Measurements from ENCODE around the gene SYPL2. TPM values are rescaled to one million over a fixed set of nuclear protein-coding genes. Genes with fewer than 3 reads are reported as not detected.

Gene SYPL2
- polyA plus RNA-seq, 2 donors: 0.16 to 0.38 TPM

DNA sequence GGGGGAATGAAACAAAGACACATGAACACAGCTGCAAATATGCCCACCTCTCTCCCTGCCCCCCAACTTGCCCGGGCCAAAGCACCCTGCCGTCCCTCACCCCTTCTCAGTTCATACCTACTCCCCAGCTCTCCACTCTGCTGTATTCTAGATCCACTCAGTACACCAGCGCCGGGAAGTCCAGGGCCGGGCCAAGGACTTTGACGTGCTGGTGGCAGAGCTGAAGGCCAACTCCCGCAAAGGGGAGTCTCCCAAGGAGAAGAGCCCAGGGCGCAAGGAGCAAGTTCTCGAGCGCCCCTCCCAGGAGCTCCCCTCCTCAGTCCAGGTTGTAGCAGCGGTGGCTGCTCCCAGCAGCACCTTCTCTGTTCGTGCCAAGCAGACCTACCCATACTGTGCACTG lies 22.4 kb downstream of the SYPL2 start:
- peaks cover 7 to 11% of the 10 kb centered on the region in 2 donors for H3K4me1 ChIP-seq (ENCODE audit: control insufficient read depth in 2 of 2, insufficient read depth in 2 of 2, low read length in 1 of 2)
- peaks cover 7 to 22% of the 10 kb centered on the region in 2 donors for H3K36me3 ChIP-seq (ENCODE audit: control insufficient read depth in 2 of 2, insufficient read depth in 2 of 2, low read length in 1 of 2)
- no peak overlapping the region for H3K4me3 ChIP-seq (ENCODE audit: low read depth in 1 of 2, low read length in 2 of 2)
- H3K27me3 ChIP-seq (ENCODE audit: control insufficient read depth in 1 of 2, insufficient read depth in 2 of 2, low read length in 2 of 2): no peaks in the 10 kb centered on the region
- no peaks in the 10 kb centered on the region for H3K9me3 ChIP-seq (ENCODE audit: control insufficient read depth in 2 of 2, insufficient read depth in 1 of 2, low read depth in 1 of 2, low read length in 1 of 2)
- no peak overlapping the region for H3K27ac ChIP-seq (ENCODE audit: low read depth in 2 of 2, low read length in 1 of 2)
- 88 to 91% methylated on average over 11 to 12 of the region's 12 CpGs for WGBS, 2 donors

DNA sequence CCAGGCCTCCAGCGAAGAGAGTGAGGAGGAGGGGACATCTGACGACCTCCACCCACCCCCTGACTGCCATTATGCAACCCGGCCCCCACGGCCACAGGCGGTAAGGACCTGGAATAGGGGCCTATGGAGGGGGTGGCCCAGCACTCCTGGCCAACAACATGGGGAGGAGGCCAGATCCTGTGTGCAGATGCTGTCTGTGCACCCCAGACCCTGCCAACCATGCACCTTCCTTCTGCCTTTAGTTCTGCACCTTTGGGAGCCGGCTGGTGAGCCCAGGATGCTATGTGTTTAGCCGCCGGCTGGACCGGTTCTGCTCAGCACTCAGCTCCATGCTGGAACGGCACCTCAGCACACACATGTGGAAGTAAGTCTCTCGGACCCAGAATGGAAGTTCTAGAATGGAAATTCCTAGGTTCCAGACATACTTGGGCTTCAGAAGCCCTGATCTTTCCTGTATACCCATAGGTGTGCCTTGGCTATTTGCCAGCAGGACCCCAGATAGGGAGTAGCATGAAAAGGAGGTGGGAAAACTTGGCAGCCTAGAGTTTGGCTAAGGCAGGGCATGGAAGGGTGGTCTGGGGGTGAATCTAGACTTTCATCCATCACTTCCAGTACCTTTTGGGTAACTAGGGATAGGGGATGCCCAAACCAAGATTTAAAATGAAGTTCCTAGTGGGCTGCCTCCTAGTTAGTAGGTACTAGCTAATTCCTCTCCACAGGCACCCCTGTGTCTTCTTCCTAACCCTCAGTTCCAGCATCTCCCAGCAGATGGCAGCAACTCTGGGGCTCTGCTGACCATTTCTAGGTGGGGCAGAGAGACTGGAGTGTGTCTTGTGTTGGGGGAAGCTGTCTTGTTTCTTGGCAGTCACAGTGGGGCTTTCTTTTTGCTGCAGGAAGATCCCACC lies 23.9 kb downstream of the SYPL2 start:
- H3K27me3 ChIP-seq (ENCODE audit: control insufficient read depth in 1 of 2, insufficient read depth in 2 of 2, low read length in 2 of 2): no peaks in the 10 kb centered on the region

DNA sequence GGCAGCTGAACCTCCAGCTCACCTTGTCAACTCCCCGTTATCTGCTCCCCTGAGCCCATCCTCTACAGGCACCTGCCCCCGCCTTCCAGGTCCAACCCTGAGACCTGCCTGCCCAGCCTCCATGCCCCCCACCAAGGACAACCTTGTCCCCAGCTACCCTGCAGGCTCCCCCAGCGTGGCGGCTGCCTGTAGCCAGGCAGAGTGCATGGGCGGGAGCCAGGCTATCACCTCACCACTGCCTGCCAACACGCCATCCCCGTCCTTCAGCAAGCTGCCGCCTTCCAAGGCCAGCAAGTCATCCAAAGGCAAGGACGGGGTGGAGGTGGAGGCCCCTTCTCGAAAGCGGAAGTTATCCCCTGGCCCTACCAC lies 24.6 kb downstream of the SYPL2 start:
- no peak overlapping the region for H3K4me3 ChIP-seq (ENCODE audit: low read depth in 1 of 2, low read length in 2 of 2)
- H3K27me3 ChIP-seq (ENCODE audit: control insufficient read depth in 1 of 2, insufficient read depth in 2 of 2, low read length in 2 of 2): no peaks in the 10 kb centered on the region
- WGBS, 2 donors: 85 to 92% methylated on average over 11 of the region's 11 CpGs
- peaks cover 9 to 25% of the 10 kb centered on the region in 2 donors for H3K36me3 ChIP-seq (ENCODE audit: control insufficient read depth in 2 of 2, insufficient read depth in 2 of 2, low read length in 1 of 2)
- peaks cover 2 to 10% of the 10 kb centered on the region in 2 donors for H3K4me1 ChIP-seq (ENCODE audit: control insufficient read depth in 2 of 2, insufficient read depth in 2 of 2, low read length in 1 of 2)
- H3K9me3 ChIP-seq (ENCODE audit: control insufficient read depth in 2 of 2, insufficient read depth in 1 of 2, low read depth in 1 of 2, low read length in 1 of 2): no peaks in the 10 kb centered on the region
- H3K27ac ChIP-seq (ENCODE audit: low read depth in 2 of 2, low read length in 1 of 2): no peak overlapping the region

More for the DNA sequence above, 23.9 kb downstream of the SYPL2 start:
- peaks cover 2 to 8% of the 10 kb centered on the region in 2 donors for H3K4me1 ChIP-seq (ENCODE audit: control insufficient read depth in 2 of 2, insufficient read depth in 2 of 2, low read length in 1 of 2)
- H3K4me3 ChIP-seq (ENCODE audit: low read depth in 1 of 2, low read length in 2 of 2): no peak overlapping the region
- WGBS, 2 donors: 82 to 83% methylated on average over 11 of the region's 11 CpGs
- H3K9me3 ChIP-seq (ENCODE audit: control insufficient read depth in 2 of 2, insufficient read depth in 1 of 2, low read depth in 1 of 2, low read length in 1 of 2): no peaks in the 10 kb centered on the region
- H3K27ac ChIP-seq (ENCODE audit: low read depth in 2 of 2, low read length in 1 of 2): no peak overlapping the region
- peaks cover 7 to 22% of the 10 kb centered on the region in 2 donors for H3K36me3 ChIP-seq (ENCODE audit: control insufficient read depth in 2 of 2, insufficient read depth in 2 of 2, low read length in 1 of 2)

GRCh38 chr1:109491372-109491771 lies 25.0 kb downstream of the SYPL2 start:
- Histone ChIP-seq H3K4me1 (ENCODE audit: control insufficient read depth in 2 of 2, insufficient read depth in 2 of 2, low read length in 1 of 2) (peaks cover 2 to 10% of the 10 kb centered on the region in 2 donors), H3K36me3 (ENCODE audit: control insufficient read depth in 2 of 2, insufficient read depth in 2 of 2, low read length in 1 of 2) (peaks cover 9 to 27% of the 10 kb centered on the region in 2 donors), H3K27me3 (ENCODE audit: control insufficient read depth in 1 of 2, insufficient read depth in 2 of 2, low read length in 2 of 2) (no peaks in the 10 kb centered on the region), H3K9me3 (ENCODE audit: control insufficient read depth in 2 of 2, insufficient read depth in 1 of 2, low read depth in 1 of 2, low read length in 1 of 2) (no peaks in the 10 kb centered on the region), H3K27ac (ENCODE audit: low read depth in 2 of 2, low read length in 1 of 2) (no peak overlapping the region), H3K4me3 (ENCODE audit: low read depth in 1 of 2, low read length in 2 of 2) (no peak overlapping the region)
- 95 to 96% methylated on average over 8 of the region's 8 CpGs for WGBS, 2 donors

DNA sequence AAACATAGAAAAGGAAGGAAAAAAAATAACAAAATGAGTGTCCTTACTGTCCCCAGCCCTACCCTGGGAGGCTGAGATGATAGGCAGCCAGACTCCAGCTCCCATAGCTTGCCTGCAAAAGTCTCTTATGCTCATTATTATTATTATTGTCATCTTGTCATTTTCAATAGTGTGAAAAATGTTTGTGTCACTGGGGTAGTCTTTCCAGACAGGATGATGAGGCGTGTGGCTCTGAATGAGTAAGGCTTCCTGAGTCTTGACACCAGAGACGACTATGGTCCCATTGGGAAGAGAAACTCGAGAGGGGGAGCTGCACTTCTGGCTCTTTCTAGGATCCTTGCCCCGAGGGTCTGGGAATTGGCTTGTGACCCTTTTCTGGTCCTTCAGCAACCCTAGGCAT lies 26.4 kb downstream of the SYPL2 start:
- Histone ChIP-seq H3K36me3 (ENCODE audit: control insufficient read depth in 2 of 2, insufficient read depth in 2 of 2, low read length in 1 of 2) (peaks cover 8 to 32% of the 10 kb centered on the region in 2 donors), H3K4me3 (ENCODE audit: low read depth in 1 of 2, low read length in 2 of 2) (no peak overlapping the region), H3K9me3 (ENCODE audit: control insufficient read depth in 2 of 2, insufficient read depth in 1 of 2, low read depth in 1 of 2, low read length in 1 of 2) (no peaks in the 10 kb centered on the region), H3K4me1 (ENCODE audit: control insufficient read depth in 2 of 2, insufficient read depth in 2 of 2, low read length in 1 of 2) (peaks cover 2 to 10% of the 10 kb centered on the region in 2 donors), H3K27me3 (ENCODE audit: control insufficient read depth in 1 of 2, insufficient read depth in 2 of 2, low read length in 2 of 2) (no peaks in the 10 kb centered on the region), H3K27ac (ENCODE audit: low read depth in 2 of 2, low read length in 1 of 2) (no peak overlapping the region)
- 79 to 83% methylated on average over 4 of the region's 4 CpGs for WGBS, 2 donors

DNA sequence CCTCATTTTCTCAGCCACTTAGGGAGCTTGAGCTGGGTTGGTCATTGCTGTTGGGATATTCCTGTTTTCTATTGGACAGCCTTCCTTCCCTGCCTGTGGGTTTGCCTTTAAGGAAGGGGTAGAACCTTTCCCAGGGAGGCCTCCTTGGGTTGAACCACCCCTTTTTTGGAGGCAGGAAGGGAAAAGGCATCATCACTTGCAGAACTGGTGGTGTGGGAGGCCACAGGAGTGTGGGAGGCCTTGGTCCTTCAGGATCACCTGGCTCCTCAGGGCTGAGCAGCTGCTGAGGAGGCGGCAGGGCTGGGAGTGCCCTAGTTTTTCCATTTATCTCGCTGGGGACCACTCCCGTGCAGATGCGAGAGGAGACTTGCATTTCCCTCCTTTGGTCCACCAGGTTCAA lies 26.9 kb downstream of the SYPL2 start:
- no peak overlapping the region for H3K4me3 ChIP-seq (ENCODE audit: low read depth in 1 of 2, low read length in 2 of 2)
- H3K27me3 ChIP-seq (ENCODE audit: control insufficient read depth in 1 of 2, insufficient read depth in 2 of 2, low read length in 2 of 2): no peaks in the 10 kb centered on the region
- peaks cover 4 to 11% of the 10 kb centered on the region in 2 donors for H3K4me1 ChIP-seq (ENCODE audit: control insufficient read depth in 2 of 2, insufficient read depth in 2 of 2, low read length in 1 of 2)
- no peaks in the 10 kb centered on the region for H3K9me3 ChIP-seq (ENCODE audit: control insufficient read depth in 2 of 2, insufficient read depth in 1 of 2, low read depth in 1 of 2, low read length in 1 of 2)
- WGBS, 2 donors: 49 to 64% methylated on average over 4 of the region's 4 CpGs
- peaks cover 3 to 33% of the 10 kb centered on the region in 2 donors for H3K36me3 ChIP-seq (ENCODE audit: control insufficient read depth in 2 of 2, insufficient read depth in 2 of 2, low read length in 1 of 2)
- H3K27ac ChIP-seq (ENCODE audit: low read depth in 2 of 2, low read length in 1 of 2): peak overlapping the region in 1 of 2 donors; percentile 2

DNA sequence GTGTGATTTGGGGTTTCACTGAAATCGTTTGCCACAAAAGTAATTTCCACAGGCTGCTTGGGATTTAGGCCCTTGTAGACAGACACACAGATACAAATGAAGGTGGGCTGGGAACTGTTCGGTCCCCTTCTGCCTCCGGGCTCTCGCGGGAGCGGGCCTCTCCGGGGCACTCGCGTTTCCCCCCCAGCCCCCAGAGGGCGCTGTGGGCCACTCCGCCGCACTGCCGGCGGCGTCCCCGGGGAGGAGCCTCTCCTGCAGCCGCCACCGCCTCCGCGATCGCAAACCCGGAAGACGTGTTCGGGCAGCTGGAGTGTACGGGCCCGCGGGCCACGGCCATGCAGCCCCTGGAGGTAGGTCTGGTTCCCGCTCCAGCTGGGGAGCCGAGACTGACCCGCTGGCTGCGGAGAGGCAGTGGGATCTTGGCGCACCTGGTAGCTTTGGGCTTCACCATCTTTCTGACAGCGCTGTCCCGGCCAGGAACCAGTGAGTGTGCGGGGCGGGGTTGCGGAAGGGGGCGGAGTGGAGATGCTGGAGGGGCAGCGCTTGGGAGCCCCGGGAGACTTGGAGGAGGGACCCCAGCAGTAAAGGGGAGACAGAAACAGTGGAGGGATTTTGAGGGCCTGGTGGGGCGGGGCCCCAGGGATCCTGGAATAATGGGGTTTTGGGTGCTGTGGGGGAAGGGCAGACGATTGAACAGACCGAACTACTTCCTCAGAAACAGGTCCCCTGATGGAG lies 27.6 kb downstream of the SYPL2 start, which contains the start of gene CYB561D1:
CYB561D1 (plus strand) TSS at position 290 of the 735 bp plus-strand sequence; CDS start at position 336, 46 bp downstream.
- H3K27ac ChIP-seq (ENCODE audit: low read depth in 2 of 2, low read length in 1 of 2): peak within 1 kb of the TSS; percentile 85 to 91
- no peaks in the 10 kb centered on the region for H3K27me3 ChIP-seq (ENCODE audit: control insufficient read depth in 1 of 2, insufficient read depth in 2 of 2, low read length in 2 of 2)
- no peaks in the 10 kb centered on the region for H3K9me3 ChIP-seq (ENCODE audit: control insufficient read depth in 2 of 2, insufficient read depth in 1 of 2, low read depth in 1 of 2, low read length in 1 of 2)
- peaks cover 2 to 30% of the 10 kb centered on the region in 2 donors for H3K36me3 ChIP-seq (ENCODE audit: control insufficient read depth in 2 of 2, insufficient read depth in 2 of 2, low read length in 1 of 2)
- WGBS, 2 donors: 0% methylated on average over 44 of the region's 44 CpGs
- H3K4me3 ChIP-seq (ENCODE audit: low read depth in 1 of 2, low read length in 2 of 2): peak within 1 kb of the TSS; percentile 80 to 99
- H3K4me1 ChIP-seq (ENCODE audit: control insufficient read depth in 2 of 2, insufficient read depth in 2 of 2, low read length in 1 of 2): peaks cover 4 to 13% of the 10 kb centered on the region in 2 donors

- no peaks in the 10 kb centered on the region for H3K27me3 ChIP-seq (ENCODE audit: control insufficient read depth in 1 of 2, insufficient read depth in 2 of 2, low read length in 2 of 2)
- H3K36me3 ChIP-seq (ENCODE audit: control insufficient read depth in 2 of 2, insufficient read depth in 2 of 2, low read length in 1 of 2): peaks cover 2 to 25% of the 10 kb centered on the region in 2 donors
- H3K4me3 ChIP-seq (ENCODE audit: low read depth in 1 of 2, low read length in 2 of 2): no peak overlapping the region
- H3K27ac ChIP-seq (ENCODE audit: low read depth in 2 of 2, low read length in 1 of 2): no peak overlapping the region
- no peaks in the 10 kb centered on the region for H3K9me3 ChIP-seq (ENCODE audit: control insufficient read depth in 2 of 2, insufficient read depth in 1 of 2, low read depth in 1 of 2, low read length in 1 of 2)
- 92 to 96% methylated on average over 7 of the region's 7 CpGs for WGBS, 2 donors
- peaks cover 4 to 17% of the 10 kb centered on the region in 2 donors for H3K4me1 ChIP-seq (ENCODE audit: control insufficient read depth in 2 of 2, insufficient read depth in 2 of 2, low read length in 1 of 2)
Observed at GRCh38 chr1:109495738-109496137, 29.4 kb downstream of the SYPL2 start.

GRCh38 chr1:109497449-109498160 lies 31.3 kb downstream of the SYPL2 start:
- H3K27ac ChIP-seq (ENCODE audit: low read depth in 2 of 2, low read length in 1 of 2): no peak overlapping the region
- 60 to 72% methylated on average over 9 of the region's 9 CpGs for WGBS, 2 donors
- H3K9me3 ChIP-seq (ENCODE audit: control insufficient read depth in 2 of 2, insufficient read depth in 1 of 2, low read depth in 1 of 2, low read length in 1 of 2): no peaks in the 10 kb centered on the region
- peaks cover 2 to 21% of the 10 kb centered on the region in 2 donors for H3K36me3 ChIP-seq (ENCODE audit: control insufficient read depth in 2 of 2, insufficient read depth in 2 of 2, low read length in 1 of 2)
- no peak overlapping the region for H3K4me3 ChIP-seq (ENCODE audit: low read depth in 1 of 2, low read length in 2 of 2)
- no peaks in the 10 kb centered on the region for H3K27me3 ChIP-seq (ENCODE audit: control insufficient read depth in 1 of 2, insufficient read depth in 2 of 2, low read length in 2 of 2)
- H3K4me1 ChIP-seq (ENCODE audit: control insufficient read depth in 2 of 2, insufficient read depth in 2 of 2, low read length in 1 of 2): peaks cover 9 to 19% of the 10 kb centered on the region in 2 donors
